SU-DHL-6 (cell line): Measurements from ENCODE around the gene EHD4.

Source experiments
- H2AFZ ChIP-seq: fragments of 200-600 bp; sonication (generic); 2 replicates; pipeline ENCODE4 v1.6.1; 2014; ENCODE audit warnings: low read depth, mild to moderate bottlenecking, moderate library complexity, mixed read lengths, antibody characterized with exemption, low read length; ENCODE audit not compliant: severe bottlenecking
- H3F3A ChIP-seq: fragments of 200-600 bp; shearing (Covaris generic); 2 replicates; pipeline ENCODE4 v1.6.0; 2016; ENCODE audit warnings: antibody characterized with exemption, mild to moderate bottlenecking; ENCODE audit not compliant: insufficient read depth
- H3K27ac ChIP-seq: fragments of 200-600 bp; sonication (generic); 2 replicates; pipeline ENCODE4 v1.5.1; 2016; ENCODE audit warnings: low read depth, mild to moderate bottlenecking, low read length, moderate library complexity, mixed read lengths
- H3K27me3 ChIP-seq: fragments of 200-600 bp; sonication (generic), shearing (Covaris generic); 2 replicates; pipeline ENCODE4 v1.6.0; 2014; ENCODE audit warnings: mild to moderate bottlenecking, low read length
- H3K36me3 ChIP-seq: fragments of 200-600 bp; sonication (generic); 2 replicates; pipeline ENCODE4 v1.6.1; 2014; ENCODE audit warnings: mild to moderate bottlenecking, low read length, mixed read lengths
- H3K4me2 ChIP-seq: fragments of 300-600, 200-600 bp; shearing (Covaris generic), sonication (generic); 2 replicates; pipeline ENCODE4 v1.6.0; 2014; ENCODE audit warnings: low read length, low read depth, mild to moderate bottlenecking; ENCODE audit not compliant: poor library complexity, severe bottlenecking
- H3K4me3 ChIP-seq: fragments of 200-600 bp; sonication (generic); 2 replicates; pipeline ENCODE4 v1.5.1; 2014; ENCODE audit warnings: antibody characterized with exemption, low read length, mild to moderate bottlenecking, mixed read lengths; ENCODE audit not compliant: insufficient read depth, poor library complexity, severe bottlenecking
- H3K79me2 ChIP-seq: fragments of 200-600 bp; sonication (generic); 2 replicates; pipeline ENCODE4 v1.6.1; 2014; ENCODE audit warnings: mild to moderate bottlenecking, low read length, moderate library complexity; ENCODE audit not compliant: insufficient read depth
- H3K9ac ChIP-seq: fragments of 200-600 bp; sonication (generic); 2 replicates; pipeline ENCODE4 v1.7.0; 2014; ENCODE audit warnings: mild to moderate bottlenecking, low read length
- H3K9me2 ChIP-seq: fragments of 200-600 bp; sonication (generic); replicated peaks from 2 replicates; pipeline ENCODE4 v1.6.1; 2014; ENCODE audit warnings: low read length; ENCODE audit not compliant: insufficient read depth
- H3K9me3 ChIP-seq: fragments of 200-600 bp; sonication (generic); 2 replicates; pipeline ENCODE4 v1.6.1; 2014; ENCODE audit warnings: low read length, mixed read lengths; ENCODE audit not compliant: insufficient read depth
- H4K20me1 ChIP-seq: fragments of 200-600 bp; sonication (generic); 2 replicates; pipeline ENCODE4 v1.6.1; 2014; ENCODE audit warnings: low read depth, mild to moderate bottlenecking, antibody characterized with exemption, low read length, moderate library complexity, mixed read lengths
- CTCF ChIP-seq: fragments of 200-600 bp; sonication (generic); IDR thresholded peaks from one replicate; pipeline ENCODE4 v1.5.1; 2017; ENCODE audit warnings: antibody characterized with exemption, mild to moderate bottlenecking, low read length, moderate library complexity; ENCODE audit not compliant: insufficient read depth, poor library complexity, severe bottlenecking
- EZH2phosphoT487 ChIP-seq: fragments of 200-600 bp; sonication (generic), shearing (Covaris generic); conservative IDR thresholded peaks from 2 replicates; pipeline ENCODE4 v1.6.1; 2018; ENCODE audit warnings: mild to moderate bottlenecking, antibody characterized with exemption, low read length, moderate library complexity, mixed read lengths

Gene EHD4

DNA sequence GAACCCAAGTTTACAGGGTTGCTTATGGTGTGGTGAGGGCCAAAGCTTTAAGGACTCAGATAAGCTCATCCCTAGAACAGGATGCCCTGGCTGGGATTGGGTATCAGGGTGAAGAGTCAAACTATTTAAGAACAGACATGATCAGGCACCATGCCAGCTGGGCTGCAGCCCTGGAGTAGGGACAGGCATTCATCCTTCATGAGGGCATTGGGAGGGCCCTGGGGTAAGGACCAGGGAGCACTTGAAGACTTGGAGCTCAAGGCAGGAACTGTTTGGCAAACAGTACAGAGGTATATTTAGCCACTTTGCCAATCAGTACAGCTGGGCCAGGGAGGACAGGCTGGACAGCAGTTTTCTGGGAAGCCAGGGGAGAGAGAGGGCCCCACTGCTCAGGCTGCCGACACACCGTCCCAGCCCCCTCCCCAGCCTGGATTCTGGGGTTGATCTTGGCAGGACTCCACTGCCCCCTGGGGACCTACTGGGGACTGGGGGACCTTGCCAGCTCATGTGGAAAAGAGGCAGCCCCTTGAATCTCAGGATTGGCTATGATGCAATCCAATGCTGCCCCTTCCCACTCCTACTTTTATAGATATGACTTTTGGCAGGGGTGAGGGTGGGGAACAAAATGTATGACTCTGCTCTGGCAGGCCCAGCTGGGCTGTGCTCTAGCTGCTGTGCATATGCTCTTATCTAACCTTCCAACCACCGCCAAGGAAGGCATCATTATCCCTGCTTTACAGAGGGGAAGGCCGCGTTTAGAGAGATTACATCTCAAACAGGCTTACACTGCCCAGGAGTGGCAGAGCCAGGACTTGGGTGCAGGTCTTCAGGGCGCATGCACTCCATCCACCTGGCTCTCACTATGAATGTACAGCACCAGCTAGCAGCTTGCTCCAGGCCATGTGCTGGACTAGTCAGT, 46.2 kb upstream of the EHD4 start:
- no peaks in the 10 kb centered on the region for H3K9me2 ChIP-seq
- H3K27ac ChIP-seq, result no peak overlapping the region
- H3K4me3 ChIP-seq, result no peak overlapping the region
- no peak overlapping the region for H3K4me2 ChIP-seq
- no peak overlapping the region for H2AFZ ChIP-seq
- no peak for TF ChIP-seq CTCF
- TF ChIP-seq EZH2phosphoT487, result no peak
- no peaks in the 10 kb centered on the region for H3K36me3 ChIP-seq
- no peaks in the 10 kb centered on the region for H4K20me1 ChIP-seq
- no peaks in the 10 kb centered on the region for H3K9me3 ChIP-seq
- no peaks in the 10 kb centered on the region for H3F3A ChIP-seq
- no peak overlapping the region for H3K9ac ChIP-seq
- no peaks in the 10 kb centered on the region for H3K27me3 ChIP-seq
- H3K79me2 ChIP-seq, result no peaks in the 10 kb centered on the region

DNA sequence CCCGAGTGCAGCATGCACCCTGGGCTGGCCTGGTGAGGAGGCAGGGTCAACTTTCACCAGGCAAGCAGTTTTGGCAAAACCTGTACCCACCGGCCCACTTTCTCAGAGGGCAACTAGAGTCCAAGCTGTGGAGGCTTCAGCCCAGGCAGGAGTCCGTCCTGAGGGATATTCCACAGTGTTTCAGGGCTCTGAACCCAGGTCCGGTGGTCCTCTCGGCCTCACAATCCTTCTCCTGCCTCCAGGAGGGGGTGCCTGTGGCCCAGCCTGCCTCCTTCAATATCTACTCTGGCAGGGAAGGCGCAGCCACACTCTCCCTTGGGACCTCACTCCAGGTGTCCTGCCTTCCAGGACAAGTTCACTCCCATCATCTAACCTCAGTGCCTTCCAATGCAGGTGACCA, 44.6 kb upstream of the EHD4 start:
- H3K79me2 ChIP-seq, result no peaks in the 10 kb centered on the region
- no peak overlapping the region for H3K4me2 ChIP-seq
- no peaks in the 10 kb centered on the region for H3F3A ChIP-seq
- H3K27me3 ChIP-seq, result no peaks in the 10 kb centered on the region
- no peak overlapping the region for H3K4me3 ChIP-seq
- no peak overlapping the region for H3K9ac ChIP-seq
- H3K36me3 ChIP-seq, result no peaks in the 10 kb centered on the region
- H2AFZ ChIP-seq, result no peak overlapping the region
- TF ChIP-seq EZH2phosphoT487, result no peak
- no peak for TF ChIP-seq CTCF
- H3K9me2 ChIP-seq, result no peaks in the 10 kb centered on the region
- H4K20me1 ChIP-seq, result no peaks in the 10 kb centered on the region
- H3K27ac ChIP-seq, result no peak overlapping the region
- no peaks in the 10 kb centered on the region for H3K9me3 ChIP-seq

DNA sequence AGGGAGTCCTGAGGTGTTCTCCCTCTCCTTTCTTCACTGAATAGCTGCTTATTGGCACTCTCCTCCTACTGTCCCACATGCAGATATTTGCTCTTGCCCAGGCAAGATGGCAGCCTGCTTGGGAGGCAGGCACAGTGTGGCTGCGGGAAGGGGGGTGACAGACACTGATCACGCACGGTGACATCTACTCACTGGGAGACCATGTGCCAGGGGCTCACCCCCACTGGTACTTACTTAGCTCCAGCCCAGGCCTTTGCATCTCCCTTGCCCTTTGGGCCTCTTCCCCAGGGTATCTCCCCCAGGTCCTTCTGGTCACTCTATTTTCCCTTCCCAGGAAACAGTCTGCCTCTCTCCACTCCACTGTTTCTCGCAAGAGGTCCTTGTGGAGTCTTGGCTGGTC, 42.0 kb upstream of the EHD4 start:
- no peaks in the 10 kb centered on the region for H3K79me2 ChIP-seq
- no peak overlapping the region for H3K9ac ChIP-seq
- no peaks in the 10 kb centered on the region for H3K27me3 ChIP-seq
- no peak for TF ChIP-seq EZH2phosphoT487
- TF ChIP-seq CTCF, result no peak
- H3K27ac ChIP-seq, result no peak overlapping the region
- H3F3A ChIP-seq, result no peaks in the 10 kb centered on the region
- H4K20me1 ChIP-seq, result no peaks in the 10 kb centered on the region
- no peaks in the 10 kb centered on the region for H3K9me3 ChIP-seq
- H2AFZ ChIP-seq, result no peak overlapping the region
- no peaks in the 10 kb centered on the region for H3K36me3 ChIP-seq
- H3K4me3 ChIP-seq, result no peak overlapping the region
- H3K9me2 ChIP-seq, result no peaks in the 10 kb centered on the region
- no peak overlapping the region for H3K4me2 ChIP-seq
